ENCODE data around the gene TFR2.
A peak's percentile ranks its signal among the peaks of the same experiment; 100 is the strongest.

TFR2 gene

DNA sequence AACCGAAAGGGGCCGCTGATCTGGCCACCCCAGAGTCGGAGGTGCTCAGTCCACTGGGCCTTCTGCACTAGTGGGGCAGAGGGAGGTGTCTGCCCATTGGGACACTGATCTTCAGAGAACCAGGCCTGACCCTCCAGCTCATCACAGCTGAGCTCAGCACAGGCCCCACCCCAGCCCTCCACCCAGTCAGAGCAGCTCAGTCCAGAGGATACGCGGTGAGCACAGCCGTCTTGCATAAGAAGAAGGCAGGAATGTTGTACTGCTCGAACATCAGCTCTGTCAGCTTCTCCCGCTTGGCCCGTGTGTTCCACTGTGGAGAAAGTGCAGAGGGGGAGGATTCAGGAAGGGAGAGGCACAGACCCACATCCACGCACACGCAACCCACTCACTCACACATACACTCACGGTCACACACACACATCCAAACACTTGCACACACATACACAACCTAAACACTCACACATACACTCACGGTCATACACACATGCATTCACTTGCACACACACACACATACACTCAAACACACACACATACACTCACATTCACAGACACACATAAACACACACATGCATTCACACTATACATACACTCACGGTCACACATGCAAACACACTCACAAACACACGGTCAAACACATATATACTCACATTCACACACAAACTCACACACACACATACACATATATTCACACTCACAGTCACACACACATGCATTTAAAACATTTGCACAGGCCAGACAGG, 8.6 kb upstream of the TFR2 start:
- DNase-seq, result no peak

DNA sequence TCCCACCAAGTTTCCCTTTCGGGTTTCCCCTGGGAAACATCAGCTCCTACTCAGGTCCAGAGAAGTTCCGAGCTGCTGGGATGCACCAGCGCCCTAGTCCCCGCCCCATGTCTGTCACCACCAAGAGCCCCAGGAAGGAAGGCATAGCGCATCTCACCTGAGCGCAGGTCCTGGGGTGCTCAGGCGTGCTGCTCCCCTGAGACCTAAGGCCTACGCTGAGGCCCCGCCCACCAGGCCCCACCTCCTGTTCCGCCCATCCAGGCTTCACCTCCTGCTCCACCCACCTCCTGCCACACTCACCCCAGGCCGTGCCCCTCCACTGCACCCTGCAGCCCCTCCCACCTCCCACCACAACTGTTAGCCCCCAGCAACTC, 1.2 kb upstream of the TFR2 start:
- no peak for DNase-seq

DNA sequence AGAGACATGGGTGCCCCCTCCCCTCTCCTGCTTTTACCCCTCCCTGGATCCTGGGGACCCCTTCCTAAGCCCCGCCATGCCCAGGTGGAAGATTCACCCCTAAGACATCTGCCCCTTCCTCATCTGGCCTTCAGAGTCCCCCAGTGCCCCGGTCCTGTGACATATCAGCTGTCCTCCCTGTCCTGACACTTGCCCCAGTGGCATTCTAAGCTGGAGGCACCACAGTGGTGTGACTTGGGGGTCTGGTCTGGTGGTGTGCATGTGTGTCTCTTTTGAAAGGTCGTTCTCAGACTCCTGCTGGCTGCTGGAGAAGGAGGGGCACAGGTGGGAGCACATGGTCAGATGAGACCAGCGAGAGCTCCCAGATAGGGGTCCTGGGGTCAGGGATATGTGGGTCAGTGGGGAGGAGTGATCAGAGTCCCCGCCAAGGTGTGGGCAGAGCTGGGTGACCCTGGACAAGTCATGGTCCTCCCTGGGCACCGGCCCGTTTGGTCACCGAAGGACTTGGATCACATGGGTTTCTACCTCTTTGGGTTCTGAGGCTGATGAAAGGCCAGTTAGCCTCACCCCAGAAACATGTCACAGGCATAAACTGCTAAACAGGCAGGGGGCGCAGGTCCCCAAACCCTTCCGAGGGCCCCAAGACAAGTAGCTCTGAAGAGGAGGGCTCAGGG, 645 bp upstream of the TFR2 start:
- DNase-seq, result no peak

DNA sequence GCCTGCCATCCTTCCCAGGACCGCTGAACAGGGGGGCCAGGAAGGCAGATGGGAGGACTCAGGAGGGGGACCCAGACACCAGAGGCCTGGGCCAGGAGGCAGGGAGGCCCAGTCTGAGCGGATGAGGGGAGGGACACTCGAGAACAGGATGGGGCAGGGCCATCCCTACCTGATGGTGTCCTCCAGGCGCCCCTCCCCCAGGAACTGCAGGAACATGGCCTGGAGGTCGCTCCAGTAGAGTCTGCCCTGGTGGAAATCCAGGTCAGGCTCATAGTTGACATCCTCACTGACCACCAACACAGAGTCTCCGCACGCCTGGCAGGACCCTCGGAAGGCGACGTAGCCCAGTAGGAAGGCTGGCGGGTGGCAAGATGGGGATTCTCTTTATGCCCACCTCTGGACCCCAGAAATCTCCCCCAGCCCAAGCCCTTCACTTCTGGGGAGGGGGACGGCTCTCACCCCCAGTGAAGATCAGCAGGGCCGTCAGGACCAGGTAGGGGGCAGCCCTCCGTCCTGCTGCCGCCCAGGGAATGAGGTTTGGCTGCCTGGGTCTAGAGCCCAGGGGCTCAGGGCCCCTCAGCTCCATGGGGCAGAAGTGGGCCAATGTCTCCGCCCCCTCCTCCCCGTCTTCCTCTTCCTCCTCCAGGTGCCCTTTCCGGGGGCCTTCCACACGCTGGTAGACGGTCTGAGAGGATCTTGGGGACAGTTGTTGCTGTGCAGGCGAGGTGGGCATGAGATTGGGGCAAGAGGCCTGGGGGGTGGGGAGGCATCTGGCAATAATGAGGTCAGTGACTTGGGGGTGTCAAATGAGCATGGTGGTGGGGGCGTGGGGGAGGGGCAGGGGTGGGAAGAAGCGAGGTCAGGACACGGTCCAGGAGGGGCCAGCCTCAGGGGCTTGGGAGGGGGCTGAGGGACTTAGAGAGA, 573 bp downstream of the TFR2 start:
- DNase-seq, result no peak

DNA sequence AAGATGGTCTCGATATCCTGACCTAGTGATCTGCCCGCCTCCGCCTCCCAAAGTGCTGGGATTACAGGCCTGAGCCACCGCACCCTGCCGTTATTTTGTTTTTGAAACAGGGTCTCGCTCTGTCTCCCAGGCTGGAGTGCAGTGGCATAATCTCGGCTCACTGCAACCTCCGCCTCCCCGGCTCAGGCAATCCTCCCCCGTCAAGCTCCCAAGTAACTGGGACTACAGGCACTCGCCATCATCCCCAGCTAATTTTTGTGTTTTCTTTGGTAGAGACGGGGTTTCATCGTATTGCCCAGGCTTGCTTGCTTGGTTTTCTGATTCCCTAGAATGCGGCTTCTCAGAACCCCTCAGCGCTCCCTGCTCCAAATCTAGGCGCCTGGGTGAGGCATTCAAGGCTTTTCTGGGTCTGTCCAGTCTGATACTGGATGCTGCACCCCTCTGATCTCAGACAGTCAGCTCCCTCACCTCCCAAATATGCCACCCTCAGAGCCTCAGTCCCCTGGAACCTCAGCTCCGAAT, 1.3 kb downstream of the TFR2 start:
- DNase-seq, result no peak

DNA sequence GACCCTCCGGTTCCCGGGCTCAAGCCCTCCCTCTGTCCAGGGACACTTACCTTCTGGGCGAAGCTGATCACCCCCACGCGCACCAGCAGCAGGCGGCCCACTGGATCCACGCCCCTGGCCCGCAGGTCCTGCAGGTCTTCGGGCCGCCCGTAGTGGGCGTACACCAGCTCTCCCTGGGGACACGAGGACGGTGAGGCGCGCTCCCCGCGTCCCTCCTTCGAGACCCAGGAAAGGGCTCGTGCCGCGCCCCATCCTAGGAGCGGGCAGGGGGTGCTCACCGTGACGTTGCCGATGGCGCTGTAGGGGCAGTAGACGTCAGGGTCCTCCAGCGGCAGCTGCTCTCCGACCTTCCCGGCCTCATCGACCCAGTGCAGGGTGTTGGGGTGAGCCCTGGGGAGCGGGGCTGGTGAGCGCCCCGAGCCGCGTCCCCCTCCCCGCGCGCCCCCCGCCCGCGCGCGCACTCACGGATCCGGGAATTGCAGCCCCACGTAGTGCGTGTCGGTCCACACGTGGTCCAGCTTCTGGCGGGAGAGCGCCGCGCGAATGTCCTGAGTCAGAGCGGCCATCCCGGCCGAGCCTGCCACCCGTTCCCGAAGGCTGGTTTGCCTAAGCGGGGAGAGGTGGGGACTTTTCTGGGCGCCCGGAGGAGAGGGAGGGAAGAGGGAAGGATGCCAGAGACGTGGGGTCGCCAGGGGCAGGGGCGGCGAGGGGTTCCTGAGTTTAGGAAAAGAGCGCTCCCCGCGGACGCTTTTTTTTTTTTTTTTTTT, 8.2 kb downstream of the TFR2 start:
- peak; percentile 12 to 60 for DNase-seq

DNA sequence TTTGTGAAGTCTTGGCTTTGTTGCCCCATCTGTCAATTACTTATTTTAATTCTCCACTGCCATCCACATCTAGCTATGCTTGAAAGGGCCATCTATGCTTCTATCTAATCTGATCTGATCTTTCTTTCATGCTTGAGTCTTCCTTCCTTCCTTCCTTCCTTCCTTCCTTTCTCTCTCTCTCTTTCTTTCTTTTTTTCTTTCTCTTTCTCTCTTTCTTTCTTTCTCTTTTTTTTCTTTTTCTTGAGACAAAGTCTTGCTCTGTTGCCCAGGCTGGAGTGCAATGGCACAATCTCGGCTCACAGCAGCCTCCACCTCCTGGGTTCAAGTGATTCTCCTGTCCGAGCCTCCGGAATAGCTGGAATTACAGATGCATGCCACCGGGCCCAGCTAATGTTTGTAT, 11.3 kb downstream of the TFR2 start:
- no peak for DNase-seq

DNA sequence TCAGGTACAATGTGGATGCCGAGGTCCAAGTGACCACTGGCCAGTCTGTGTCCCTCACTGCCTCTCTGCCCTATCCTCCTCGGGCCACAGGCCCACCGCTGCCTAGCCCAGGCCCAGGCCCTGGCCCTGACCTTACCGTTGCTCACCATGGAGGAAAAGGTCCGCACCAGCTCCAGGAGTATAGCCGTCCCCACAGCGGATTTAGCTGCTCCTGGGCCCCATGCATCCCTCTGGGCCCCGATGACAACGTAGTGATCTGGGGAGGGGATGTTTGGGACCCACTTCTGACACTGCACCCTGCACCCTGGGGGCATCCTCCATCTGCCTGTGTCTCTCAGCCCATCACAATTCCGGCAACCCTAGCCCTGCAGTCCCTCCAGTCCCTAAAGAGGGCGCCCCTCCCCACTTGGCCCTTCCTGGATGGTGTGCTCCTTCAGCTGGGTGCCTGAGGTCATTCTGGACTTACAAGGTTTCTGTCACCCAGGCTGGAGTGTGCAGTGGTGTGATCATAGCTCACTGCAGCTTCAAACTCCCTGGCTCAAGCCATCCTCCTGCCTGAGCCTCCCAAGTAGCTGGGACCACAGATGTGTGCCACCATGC, 12.1 kb downstream of the TFR2 start:
- DNase-seq, result peak in 1 of 2 experiments; percentile 13

DNA sequence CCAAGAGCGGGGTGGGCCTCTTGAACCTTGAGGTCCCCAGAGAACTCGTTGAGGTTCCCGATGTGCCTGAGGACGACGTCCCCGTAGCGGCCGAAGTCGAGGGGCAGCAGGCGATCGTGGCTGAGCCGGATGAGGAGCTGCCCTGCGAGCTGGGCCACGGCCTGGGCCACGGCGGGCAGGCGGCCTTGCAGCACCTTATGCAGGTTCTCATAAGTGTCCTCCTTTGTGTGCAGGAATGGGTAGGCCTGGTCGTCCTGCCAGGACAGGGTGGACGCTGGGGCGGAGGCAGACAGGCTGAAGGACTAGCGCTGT, 14.2 kb downstream of the TFR2 start:
- no peak for DNase-seq

DNA sequence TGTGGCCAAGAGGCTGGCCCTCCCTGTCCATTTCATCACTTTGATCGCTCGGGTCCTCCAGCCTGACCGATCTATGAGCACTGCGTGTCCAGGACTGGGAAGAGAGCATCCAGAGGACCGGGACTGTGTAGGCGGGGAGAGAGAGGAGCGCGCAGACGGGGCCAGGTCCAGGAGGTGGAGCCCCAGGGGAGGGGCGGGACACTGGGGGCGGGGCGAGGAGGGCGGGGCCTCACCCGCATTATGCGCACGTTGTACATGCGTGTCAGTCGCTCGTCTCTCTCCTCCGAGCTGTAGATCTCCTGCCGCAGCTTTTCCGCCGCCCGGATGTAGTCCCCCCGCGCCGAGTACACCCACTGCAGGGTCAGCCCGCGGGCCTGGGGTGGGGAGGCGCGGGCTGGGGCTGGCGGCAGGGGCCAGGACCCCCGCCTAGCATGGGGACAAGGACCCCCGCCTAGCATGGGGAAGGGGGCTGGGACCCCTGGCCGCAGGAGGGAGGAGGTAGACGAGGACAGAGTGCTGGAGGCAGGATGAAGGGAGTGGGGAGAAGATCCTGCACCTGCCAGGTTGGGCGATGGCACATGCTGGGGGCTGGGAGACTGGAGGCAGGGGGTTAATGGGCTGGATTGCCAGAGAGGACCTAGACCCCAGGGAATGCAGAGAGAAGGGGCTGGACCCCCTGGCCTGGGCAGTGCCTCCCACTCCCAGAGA, 14.7 kb downstream of the TFR2 start:
- DNase-seq, result peak; percentile 44 to 70

DNA sequence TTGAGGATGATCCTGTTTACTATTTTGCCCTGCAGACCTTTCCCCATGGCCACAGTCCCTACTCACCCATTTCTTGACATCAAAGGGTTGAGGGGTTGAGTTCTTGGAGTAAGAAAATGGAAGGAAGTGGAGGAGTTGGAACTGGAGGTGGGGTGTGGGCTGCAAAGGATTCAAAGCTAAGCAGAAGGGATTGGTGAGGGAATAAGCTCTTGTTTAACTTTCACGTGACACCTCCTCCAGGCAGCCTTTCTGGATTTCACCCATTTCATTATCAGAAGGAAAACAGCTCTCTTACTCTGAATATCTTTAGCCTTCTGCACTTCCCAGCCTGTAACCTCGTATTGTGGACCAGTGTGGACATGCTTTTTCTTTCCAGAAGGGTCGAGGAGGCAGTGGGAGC, 15.3 kb downstream of the TFR2 start:
- no peak for DNase-seq

DNA sequence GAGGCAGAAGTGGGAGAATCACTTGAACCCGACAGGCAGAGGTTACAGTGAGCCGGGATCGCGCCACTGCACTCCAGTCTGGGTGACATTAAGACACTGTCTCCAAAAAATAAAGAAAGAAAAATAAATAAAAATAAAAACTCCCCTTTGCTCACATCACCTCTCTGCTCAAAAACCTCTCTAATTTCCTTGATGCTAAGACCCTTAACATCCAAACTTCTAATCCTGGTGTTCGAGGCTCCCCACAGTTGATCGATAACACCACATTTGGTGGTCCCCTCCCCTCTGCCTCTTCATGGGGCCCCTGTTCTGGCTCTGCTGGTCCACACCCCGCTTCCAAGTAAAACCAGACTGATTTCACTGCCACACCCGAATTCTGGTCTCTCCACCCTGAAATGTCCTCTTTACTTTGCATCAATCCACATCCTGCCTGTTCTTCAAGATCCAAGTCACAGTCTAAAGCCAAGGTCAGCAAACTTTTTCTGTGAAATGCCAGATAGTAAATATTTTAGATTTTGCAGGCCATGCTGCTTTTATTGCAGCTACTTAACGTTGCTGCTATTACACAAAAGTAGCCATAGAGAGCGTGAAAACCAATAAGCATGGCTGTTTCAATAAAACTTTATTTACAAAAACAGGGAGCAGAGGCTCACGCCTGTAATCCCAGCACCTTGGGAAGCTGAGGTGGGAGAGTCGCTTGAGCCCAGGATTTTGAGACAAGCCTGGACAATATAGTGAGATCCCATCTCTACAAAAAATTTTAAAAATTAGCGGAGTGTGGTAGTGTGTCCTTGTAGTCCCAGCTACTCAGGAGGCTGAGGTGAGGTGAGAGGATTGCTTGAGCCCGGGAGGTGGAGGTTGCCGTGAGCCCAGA, 17.2 kb downstream of the TFR2 start:
- no peak for DNase-seq

DNA sequence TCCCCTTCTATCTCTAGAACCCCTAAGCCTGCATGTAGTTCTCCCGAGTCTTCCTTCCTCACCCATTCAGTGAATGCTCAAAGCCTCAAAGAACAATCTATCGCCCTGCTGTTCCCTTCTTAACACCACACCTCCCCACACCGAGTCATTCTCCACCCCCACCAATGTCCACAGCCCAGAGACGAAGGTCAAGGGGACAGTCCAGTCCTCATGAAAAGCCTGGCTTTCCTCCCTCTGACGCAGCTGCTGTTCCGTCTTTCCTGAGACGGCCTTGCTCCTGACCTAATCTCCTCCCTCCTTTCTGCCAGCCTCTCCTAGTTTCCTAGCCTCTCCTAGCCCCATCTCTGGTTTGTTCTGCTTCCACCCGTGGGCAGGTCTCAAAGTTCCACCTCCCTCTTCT, 19.8 kb downstream of the TFR2 start:
- DNase-seq, result no peak

DNA sequence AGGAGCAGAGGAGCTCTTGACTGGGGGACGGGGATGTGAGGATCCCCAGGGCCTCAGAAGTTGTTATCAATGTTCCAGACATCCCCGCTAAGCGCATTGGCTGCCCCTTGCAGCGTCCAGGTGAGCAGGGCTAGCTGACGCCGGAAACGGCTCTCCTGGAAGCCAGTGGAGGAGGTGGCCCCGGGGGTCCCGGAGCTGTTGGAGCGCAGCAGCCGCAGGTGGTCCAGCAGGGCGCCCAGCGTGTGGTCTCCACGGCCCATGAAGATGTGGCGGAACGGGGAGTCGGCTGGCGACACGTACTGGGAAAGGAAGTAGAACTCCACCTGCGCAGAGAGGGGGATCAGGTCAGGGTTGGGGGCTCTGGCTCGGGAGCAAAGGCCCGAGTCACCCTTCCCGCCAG, 20.5 kb downstream of the TFR2 start:
- no peak for DNase-seq

DNA sequence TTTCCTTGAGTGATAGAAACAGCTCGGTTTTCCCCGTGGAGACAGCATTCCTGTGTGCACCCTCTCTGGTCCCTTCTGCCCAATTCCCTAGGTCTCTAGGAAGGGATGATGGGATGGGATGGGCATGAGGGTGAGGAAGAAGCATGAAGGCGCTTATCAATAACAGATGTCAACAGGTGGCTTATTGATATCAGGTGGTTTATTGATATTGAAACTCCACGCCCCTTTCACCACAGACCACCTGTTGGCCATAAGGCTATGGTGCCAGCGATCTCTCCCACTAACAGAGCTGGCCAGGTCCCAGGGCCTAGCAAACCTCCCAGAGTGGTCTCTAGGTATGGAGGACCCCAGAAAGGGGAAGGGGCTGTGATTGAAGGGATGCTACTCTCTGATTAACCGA, 21.1 kb downstream of the TFR2 start:
- DNase-seq, result no peak

DNA sequence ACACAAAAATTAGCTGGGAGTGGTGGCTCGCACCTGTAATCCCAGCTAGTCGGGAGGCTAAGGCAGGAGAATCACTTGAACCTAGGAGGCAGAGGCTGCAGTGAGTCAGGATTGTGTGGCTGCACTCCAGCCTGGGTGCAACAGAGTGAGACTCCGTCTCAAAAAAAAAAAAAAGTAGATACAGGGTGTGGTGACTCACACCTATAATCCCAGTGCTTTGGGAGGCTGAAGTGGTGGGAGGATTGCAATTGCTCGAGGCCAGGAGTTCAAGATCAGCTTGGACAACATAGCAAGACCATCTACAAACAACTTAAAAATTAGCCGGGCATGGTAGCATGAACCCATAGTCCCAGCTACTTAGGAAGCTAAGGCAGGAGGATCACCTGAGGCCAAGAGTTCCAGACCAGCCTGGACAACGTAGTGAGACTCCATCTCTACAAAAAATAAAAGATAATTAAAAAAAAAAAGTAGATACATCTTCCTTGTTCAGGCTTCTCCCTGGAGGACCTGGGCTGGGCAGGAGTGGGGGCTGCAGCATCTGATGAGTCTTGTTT, 27.0 kb downstream of the TFR2 start:
- no peak for DNase-seq

DNA sequence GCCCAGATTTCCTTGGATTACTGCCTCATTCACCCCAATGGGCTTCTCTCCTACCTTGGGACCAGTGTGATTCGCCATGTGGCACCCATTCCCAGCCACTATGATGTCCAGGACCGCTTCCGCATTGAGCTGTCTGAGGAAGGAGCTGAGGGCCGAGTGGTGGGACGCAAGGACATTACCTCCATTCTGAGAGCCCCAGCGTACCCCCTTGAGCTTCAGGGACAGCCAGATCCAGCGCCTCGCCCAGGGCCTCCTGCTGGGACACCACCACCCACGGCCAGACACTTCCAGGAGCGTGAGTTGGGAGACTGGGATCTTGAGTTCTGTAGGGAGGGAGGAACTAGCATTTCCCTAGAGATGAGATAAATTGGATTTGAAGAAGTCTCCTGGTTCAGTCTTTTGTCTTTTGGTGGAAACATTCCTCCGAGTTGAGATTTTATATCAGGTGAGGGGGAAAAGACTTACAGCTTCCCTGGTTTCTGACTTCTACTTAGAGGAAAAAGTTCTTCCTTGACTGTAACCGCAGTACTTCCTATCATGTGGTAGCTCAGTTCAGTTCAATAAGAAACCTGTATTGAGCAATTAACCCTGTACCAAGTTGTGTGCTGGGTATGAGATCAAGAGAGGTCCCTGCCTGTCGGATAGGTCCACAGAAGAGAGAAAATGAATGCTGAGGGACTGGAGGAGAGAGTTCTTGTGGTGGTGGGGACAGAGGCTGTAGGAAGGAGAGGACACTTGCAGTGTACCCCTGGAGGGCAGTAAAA, 27.8 kb downstream of the TFR2 start:
- DNase-seq, result no peak

DNA sequence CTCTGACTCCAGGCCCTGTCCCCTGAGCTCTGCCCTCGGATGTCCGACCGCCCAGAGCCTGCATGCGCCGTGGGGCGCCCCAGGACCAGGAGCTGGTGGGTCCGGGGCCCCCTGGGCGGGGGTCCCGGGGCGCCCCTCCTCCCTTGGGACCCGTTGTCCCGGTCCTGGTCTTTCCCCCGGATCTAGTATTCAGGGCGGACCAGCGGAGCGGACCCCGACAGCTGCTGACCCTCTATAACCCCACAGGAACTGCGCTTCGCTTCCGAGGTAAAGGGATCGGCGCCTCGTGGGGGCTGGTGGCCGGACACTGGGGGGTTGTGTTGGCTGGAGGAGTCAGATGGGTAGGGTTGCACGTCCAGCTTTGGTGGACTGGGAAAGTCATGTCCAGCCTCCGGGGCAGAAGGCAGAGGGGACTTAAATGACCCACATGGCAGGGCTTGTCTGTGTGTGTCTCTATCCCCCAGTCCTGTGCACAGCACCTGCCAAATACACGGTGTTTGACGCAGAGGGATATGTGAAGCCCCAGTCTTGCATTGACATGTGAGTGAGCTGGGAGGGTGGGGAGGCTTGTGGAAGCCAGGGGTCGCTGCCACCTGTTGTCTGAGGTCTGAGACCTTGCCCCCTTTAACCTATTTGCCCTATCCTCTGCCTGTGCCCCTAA, 28.5 kb downstream of the TFR2 start:
- DNase-seq, result peak in 1 of 2 experiments; percentile 15

All from NCI-H524 (cell line).